ENCODE data around the gene RAP1GAP.

- no peak for TF ChIP-seq POLR2AphosphoS5 (IDR thresholded peaks at IDR 0.05; ENCODE audit: low read depth, low read length)
- TF ChIP-seq, protein P1, sequence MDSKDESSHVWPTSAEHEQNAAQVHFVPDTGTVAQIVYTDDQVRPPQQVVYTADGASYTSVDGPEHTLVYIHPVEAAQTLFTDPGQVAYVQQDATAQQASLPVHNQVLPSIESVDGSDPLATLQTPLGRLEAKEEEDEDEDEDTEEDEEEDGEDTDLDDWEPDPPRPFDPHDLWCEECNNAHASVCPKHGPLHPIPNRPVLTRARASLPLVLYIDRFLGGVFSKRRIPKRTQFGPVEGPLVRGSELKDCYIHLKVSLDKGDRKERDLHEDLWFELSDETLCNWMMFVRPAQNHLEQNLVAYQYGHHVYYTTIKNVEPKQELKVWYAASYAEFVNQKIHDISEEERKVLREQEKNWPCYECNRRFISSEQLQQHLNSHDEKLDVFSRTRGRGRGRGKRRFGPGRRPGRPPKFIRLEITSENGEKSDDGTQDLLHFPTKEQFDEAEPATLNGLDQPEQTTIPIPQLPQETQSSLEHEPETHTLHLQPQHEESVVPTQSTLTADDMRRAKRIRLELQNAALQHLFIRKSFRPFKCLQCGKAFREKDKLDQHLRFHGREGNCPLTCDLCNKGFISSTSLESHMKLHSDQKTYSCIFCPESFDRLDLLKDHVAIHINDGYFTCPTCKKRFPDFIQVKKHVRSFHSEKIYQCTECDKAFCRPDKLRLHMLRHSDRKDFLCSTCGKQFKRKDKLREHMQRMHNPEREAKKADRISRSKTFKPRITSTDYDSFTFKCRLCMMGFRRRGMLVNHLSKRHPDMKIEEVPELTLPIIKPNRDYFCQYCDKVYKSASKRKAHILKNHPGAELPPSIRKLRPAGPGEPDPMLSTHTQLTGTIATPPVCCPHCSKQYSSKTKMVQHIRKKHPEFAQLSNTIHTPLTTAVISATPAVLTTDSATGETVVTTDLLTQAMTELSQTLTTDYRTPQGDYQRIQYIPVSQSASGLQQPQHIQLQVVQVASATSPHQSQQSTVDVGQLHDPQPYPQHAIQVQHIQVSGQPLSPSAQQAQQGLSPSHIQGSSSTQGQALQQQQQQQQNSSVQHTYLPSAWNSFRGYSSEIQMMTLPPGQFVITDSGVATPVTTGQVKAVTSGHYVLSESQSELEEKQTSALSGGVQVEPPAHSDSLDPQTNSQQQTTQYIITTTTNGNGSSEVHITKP (CRISPR knock-in tag; IDR thresholded peaks at IDR 0.05; ENCODE audit: low read depth): no peak
Measured at GRCh38 chr1:21593231-21593630, 75.9 kb downstream of the RAP1GAP start.

All from HepG2 (cell line).